GM19328 (cell line): ENCODE measurements around the gene SLC25A45.

Experiments
- ATAC-seq: cut with Tn5 transposase; IDR thresholded peaks from one replicate; pipeline ENCODE4 v1.9.1; 2021; ENCODE audit warnings: mild to moderate bottlenecking, moderate library complexity; ENCODE audit not compliant: unreplicated experiment

SLC25A45 gene, protein sequence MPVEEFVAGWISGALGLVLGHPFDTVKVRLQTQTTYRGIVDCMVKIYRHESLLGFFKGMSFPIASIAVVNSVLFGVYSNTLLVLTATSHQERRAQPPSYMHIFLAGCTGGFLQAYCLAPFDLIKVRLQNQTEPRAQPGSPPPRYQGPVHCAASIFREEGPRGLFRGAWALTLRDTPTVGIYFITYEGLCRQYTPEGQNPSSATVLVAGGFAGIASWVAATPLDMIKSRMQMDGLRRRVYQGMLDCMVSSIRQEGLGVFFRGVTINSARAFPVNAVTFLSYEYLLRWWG

DNA sequence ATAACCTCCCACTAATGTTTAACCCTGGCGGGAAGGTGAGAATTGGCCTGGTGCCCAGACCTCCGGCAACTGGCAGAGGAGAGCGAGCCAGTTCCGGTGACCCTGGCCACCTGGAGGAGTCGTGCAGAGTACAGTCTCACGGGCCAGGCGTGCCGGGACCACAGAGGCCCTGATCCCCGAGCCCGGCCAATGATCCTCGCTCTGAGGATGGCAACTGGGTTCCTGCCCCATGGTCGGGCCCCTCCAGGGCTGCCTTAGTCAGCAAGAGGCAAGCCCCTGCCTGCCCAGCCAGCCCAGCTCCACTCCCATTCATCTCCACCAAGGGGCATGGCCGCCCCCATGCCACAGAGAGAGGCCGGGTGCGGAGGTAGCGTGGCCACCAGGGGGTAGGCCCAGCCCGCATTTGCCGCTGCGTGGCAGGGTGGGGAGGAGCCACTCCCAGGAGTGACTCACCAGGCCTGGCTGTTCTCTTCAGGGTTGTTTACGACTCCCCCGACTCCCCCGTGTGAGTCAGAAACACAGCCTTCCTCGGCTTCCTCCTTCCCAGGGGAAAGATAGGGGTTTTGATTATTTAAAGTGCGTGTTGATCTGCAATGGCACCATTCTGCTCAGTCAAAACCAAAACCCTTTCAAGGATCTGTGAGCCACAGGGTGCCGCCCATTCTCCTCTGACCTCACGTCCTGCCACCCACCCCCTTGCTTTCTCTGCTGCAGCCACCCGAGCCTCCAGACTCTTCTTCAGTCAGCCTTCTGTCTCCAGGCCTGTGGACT is at the start of gene SLC25A45:
Gene SLC25A45, minus strand, starts transcription at position 614 of the 771 bp plus-strand sequence. CDS start 695 bp downstream, outside the sequence.
- peak; percentile 58 for ATAC-seq

DNA sequence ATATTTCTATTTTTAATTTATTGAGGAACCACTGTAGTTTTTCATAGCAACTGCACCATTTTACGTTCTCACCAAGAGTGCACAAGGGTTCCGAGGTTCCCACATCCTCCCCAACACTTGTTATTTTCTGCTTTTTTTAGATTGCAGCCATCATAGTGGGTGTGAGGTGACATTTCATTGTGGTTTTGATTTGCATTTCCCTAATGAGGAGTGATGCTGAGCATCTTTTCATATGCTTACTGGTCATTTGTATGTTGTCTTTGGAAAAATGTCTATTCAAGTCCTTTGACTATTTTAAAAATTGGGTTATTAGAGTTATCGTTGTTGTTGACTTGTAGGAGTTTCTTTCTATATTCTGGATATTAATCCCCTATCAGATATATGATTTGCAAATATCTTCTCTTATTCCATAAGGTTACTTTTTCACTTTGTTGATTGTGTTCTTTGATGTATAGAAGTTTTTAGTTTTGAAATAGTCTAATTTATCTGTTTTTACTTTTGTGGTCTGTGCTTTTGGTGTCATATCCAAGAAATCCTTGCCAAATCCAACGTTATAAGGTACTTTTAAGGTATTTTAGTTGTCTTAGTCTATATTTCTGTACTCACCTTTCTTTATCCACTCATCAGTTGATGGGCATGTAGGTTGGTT is 49.1 kb upstream of the SLC25A45 start:
- no peak for ATAC-seq

DNA sequence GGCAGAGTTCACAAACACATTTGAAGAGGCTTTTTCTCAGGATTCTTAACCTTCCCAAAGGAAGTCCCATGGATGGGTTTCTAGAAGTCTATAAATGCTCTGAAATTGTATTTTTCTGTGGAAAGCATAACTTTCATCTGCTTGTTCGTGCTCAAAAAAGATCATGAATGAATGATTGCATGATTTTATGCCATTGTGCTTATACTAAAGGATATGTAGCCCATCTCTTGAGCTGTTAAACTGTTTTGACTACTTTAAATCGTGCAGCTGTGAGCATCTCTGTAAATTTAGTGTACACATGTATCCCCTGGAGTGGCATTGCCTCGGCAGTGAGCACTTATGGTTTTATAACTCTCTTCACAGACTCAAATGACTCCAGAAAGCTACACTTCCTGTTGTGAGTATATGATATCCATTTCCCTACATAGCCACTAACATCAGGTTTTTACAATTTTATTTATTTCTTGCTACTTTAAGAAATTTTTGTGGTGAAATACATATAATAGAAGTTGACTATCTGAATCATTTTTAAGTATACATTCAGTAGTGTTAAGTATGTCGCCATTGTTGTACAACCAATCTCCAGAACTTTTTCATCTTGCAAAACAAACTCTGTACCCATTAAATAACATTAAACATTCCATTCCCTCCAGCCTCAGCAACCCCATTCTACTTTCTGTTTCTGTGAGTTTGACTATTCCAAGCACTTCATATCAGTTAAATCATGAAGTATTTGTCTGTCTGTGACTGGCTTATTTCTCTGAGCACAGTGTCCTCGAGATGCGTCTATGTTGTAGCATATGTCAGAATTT is 48.2 kb upstream of the SLC25A45 start:
- no peak for ATAC-seq

DNA sequence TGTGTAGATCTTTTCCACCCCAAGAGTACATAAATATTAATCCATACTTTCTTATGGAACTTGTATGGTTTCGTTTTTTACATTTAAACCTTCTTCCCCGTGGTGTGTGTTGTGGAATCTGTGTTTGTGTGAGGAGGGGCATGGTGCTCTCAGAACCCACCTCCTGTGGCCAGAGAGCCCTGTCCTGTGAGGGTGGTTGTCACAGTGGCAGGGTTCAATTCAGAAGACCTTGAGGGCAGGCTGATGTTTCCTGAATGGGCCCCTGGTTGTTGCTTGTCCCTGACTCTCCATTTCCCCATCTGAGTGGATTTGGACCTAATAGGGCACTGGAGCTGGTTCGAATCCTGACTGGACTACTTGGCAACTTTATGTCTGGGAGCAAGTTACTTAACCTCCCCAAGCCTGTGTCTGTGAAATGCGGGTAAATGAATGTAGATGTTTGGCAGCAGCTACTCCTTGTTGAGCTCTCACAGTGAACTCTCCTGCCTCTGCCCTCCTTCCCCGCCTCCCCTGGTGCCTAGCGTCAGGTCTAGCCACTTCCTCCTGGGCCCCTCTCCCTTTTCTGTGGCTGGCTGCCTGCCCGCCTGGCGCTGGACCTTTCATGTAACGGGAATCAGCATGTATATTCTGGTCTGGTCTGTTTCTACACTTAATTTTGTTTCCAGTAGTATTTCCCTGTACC is 47.4 kb upstream of the SLC25A45 start:
- no peak for ATAC-seq

DNA sequence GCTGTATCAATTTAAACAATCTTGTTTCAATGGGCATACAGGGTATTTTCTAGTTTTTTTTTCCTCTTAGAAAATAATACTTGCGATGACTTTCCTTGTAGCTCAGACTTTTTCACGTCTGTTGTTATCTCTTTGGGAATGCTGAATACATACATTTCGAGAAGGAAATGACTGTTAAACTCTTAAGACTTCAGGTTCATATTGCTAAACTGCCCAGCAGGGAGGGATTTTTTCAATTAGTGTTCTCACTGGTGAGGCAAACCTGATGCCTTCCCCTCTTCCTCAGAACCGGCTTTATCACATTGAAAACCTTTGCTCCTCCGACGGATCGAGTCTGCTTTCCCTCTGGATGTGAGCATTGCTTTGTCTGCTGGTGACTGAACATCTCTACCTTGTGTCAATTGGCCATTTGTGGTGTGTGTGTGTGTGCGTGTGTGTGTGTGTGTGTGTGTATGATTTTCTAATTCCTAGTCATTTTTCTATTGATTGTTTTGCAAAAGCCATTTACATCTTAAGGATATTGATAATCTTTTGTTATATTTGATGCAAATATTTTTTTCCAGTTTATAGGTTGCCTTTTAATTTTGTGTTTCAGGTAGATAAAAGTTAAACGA is 46.7 kb upstream of the SLC25A45 start:
- no peak for ATAC-seq

DNA sequence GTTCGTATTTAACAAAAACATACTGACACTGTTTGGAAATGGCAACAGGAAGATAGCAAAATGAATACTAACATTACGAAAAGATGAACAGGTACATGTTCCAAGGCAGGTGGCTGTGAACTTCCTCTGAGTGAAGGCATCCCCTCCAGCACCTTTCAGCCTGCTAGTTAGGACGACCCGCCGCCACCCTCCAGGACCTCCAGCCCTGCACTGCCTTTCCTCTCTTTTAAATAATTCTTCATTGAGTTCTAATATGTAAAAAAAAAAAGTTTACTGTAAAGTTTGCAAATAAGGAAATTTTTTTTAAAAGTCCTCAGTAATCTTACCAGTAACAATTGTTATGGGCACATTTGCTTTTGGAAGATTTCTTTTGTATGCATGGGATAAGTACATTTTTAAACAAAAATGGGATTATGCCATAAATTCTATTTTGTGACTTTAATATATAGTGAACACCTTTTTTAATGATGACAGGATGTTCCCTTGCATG is 46.2 kb upstream of the SLC25A45 start:
- ATAC-seq: no peak

DNA sequence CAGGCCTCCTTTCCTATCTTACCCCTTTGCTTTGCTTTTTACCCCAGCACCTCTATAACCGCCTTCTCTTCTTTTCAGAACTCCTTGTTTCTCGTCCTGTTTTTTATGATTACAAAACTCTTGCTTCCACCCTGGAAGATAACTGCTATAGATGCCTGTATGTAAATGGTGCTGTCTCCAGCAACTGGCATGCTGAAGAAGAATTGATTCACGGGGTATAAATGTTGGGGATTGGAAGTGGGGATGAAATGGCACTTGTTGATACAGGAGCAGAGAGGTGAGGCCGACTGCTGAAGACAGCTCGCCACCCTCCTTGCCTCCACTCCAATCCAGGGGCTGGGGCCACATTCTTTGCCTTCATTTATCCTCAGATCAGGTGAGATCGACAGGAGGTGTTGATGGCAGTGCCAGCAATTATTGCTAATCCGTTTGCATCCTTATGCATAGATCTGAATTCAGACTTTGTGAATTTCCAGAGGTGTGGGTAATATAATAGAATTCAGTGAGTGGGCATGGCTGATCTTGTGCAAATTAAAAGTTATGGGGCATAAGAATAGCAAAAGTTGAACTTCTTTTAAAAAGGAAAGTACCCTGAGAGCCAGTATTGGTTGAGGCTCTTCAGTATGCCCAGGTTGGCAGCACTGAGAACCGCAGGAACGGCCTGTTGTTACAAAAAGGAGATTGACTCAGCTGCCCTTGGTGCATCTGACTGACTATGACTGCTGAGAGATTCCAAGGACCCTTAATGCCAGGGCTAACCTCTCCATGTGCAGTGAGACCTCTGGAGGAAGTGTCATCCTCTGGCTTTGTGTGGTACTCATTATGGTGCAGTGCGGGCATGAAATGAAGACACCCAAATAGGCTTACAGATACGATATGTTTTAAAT is 45.5 kb upstream of the SLC25A45 start:
- ATAC-seq: no peak

DNA sequence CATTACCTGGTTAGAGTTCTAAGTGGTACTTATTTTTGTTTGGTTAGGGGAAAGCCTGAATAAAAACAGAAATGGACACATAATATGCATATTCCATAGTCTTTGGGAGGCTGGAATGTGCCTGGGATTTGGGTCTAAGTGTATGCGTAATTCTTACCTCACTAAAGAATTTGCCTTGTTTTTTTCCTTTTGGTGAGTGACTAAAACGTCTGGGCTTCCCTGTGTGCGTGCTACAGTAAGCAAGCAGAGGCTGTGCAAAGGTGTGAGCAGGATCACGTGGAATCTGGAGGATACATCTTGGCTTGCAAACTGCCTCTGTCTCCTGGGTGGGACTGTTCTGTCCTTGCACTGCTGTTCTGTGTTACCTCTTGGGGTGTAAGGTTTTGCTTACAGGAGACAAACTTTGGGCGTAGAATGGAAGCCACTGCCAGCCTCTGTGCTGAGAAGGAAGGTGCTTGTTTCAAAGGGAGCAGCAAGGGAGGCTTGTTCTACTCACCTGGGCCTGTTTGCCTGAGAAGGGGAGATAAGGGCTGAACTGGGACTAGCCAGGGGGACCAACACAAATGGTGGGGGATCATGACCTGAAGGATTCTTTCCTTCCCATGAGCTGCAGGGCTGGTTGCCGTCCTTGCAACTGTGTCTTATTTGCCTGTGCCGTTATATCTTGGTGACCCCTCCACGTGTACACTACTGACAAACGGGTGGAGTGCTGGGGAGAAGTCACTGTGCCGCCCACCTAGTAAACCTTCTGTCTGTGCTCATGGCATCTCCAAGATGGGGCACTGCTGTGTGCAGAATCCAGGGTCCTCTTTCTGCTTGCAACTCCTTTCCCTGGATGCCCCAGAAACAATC is 44.6 kb upstream of the SLC25A45 start:
- ATAC-seq: no peak

DNA sequence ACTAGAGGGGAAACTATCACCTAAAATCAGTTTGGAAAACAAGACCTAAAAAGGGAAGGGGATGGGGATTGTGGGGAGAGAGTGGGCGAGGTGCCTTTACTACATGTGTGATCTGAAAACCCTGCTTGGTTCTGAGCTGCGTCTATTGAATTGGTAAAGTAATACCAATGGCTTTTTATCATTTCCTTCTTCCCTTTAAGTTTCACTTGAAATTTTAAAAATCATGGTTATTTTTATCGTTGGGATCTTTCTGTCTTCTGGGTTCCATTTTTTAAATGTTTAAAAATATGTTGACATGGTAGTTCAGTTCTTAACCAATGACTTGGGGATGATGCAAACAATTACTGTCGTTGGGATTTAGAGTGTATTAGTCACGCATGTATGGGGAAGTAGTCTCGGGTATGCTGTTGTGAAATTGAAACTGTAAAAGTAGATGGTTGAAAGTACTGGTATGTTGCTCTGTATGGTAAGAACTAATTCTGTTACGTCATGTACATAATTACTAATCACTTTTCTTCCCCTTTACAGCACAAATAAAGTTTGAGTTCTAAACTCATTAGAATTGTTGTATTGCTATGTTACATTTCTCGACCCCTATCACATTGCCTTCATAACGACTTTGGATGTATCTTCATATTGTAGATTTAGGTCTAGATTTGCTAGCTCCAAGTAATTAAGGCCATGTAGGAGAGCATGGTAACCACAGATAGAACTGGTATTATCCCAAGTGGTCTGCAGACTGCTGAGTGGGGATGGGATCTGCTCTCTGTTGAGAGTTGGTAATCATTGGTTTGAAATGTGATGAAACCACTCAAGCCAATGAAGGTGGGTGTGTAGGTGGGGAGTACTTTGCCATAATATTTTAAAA is 43.8 kb upstream of the SLC25A45 start:
- ATAC-seq: no peak

DNA sequence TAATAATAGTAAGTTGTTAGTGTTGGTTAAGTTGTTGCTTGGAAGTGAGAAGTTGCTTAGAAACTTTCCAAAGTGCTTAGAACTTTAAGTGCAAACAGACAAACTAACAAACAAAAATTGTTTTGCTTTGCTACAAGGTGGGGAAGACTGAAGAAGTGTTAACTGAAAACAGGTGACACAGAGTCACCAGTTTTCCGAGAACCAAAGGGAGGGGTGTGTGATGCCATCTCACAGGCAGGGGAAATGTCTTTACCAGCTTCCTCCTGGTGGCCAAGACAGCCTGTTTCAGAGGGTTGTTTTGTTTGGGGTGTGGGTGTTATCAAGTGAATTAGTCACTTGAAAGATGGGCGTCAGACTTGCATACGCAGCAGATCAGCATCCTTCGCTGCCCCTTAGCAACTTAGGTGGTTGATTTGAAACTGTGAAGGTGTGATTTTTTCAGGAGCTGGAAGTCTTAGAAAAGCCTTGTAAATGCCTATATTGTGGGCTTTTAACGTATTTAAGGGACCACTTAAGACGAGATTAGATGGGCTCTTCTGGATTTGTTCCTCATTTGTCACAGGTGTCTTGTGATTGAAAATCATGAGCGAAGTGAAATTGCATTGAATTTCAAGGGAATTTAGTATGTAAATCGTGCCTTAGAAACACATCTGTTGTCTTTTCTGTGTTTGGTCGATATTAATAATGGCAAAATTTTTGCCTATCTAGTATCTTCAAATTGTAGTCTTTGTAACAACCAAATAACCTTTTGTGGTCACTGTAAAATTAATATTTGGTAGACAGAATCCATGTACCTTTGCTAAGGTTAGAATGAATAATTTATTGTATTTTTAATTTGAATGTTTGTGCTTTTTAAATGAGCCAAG is 42.9 kb upstream of the SLC25A45 start:
- ATAC-seq: no peak

DNA sequence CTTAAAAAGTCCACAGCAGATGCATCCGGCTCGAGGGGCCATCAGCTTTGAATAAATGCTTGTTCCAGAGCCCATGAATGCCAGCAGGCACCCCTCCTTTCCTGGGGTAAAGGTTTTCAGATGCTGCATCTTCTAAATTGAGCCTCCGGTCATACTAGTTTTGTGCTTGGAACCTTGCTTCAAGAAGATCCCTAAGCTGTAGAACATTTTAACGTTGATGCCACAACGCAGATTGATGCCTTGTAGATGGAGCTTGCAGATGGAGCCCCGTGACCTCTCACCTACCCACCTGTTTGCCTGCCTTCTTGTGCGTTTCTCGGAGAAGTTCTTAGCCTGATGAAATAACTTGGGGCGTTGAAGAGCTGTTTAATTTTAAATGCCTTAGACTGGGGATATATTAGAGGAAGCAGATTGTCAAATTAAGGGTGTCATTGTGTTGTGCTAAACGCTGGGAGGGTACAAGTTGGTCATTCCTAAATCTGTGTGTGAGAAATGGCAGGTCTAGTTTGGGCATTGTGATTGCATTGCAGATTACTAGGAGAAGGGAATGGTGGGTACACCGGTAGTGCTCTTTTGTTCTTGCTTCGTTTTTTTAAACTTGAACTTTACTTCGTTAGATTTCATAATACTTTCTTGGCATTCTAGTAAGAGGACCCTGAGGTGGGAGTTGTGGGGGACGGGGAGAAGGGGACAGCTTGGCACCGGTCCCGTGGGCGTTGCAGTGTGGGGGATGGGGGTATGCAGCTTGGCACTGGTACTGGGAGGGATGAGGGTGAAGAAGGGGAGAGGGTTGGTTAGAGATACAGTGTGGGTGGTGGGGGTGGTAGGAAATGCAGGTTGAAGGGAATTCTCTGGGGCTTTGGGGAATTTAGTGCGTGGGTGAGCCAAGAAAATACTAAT is 42.0 kb upstream of the SLC25A45 start:
- no peak for ATAC-seq

DNA sequence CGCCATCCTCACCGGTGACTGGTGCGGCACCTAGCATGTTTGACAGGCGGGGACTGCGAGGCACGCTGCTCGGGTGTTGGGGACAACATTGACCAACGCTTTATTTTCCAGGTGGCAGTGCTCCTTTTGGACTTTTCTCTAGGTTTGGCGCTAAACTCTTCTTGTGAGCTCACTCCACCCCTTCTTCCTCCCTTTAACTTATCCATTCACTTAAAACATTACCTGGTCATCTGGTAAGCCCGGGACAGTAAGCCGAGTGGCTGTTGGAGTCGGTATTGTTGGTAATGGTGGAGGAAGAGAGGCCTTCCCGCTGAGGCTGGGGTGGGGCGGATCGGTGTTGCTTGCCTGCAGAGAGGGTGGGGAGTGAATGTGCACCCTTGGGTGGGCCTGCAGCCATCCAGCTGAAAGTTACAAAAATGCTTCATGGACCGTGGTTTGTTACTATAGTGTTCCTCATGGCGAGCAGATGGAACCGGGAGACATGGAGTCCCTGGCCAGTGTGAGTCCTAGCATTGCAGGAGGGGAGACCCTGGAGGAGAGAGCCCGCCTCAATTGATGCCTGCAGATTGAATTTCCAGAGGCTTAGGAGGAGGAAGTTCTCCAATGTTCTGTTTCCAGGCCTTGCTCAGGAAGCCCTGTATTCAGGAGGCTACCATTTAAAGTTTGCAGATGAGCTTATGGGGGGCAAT is 41.2 kb upstream of the SLC25A45 start:
- ATAC-seq: no peak

DNA sequence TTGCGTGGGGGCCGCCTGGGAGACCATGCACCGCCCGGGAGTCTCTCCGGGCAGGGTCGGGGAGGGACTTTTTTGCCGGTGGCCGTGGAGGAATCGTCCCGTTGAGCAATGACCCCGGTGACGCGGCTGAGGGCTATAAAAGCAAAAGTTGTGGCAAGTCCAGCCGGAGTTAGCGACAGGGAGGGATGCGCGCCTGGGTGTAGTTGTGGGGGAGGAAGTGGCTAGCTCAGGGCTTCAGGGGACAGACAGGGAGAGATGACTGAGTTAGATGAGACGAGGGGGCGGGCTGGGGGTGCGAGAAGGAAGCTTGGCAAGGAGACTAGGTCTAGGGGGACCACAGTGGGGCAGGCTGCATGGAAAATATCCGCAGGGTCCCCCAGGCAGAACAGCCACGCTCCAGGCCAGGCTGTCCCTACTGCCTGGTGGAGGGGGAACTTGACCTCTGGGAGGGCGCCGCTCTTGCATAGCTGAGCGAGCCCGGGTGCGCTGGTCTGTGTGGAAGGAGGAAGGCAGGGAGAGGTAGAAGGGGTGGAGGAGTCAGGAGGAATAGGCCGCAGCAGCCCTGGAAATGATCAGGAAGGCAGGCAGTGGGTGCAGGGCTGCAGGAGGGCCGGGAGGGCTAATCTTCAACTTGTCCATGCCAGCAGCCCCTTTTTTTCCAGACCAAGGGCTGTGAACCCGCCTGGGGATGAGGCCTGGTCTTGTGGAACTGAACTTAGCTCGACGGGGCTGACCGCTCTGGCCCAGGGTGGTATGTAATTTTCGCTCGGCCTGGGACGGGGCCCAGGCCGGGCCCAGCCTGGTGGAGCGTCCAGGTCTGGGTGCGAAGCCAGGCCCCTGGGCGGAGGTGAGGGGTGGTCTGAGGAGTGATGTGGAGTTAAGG is 40.4 kb upstream of the SLC25A45 start, which contains the start of gene NEAT1:
Gene NEAT1, plus strand, starts transcription at position 166 of the 883 bp plus-strand sequence.
- ATAC-seq: no peak
